Mesendoderm (in vitro differentiated cells): Measurements from ENCODE around the gene TCFL5.

Source experiments
- DNase-seq: peaks from one replicate; pipeline ENCODE4 v3.0.0; 2013
- H2AK5ac ChIP-seq: 2 replicates; pipeline ENCODE4 v1.6.1; 2013; ENCODE audit warnings: low read length, inconsistent platforms
- H2BK120ac ChIP-seq: 2 replicates; pipeline ENCODE4 v1.6.1; 2013; ENCODE audit warnings: low read depth, mild to moderate bottlenecking, low read length, moderate library complexity, mixed read lengths
- H2BK15ac ChIP-seq: replicated peaks from 2 replicates; pipeline ENCODE4 v1.6.1; 2013; ENCODE audit warnings: low read depth, mild to moderate bottlenecking, moderate library complexity
- H2BK5ac ChIP-seq: 2 replicates; pipeline ENCODE4 v1.6.1; 2013; ENCODE audit warnings: low read length, inconsistent platforms
- H3K18ac ChIP-seq: 2 replicates; pipeline ENCODE4 v1.6.1; 2013; ENCODE audit warnings: mild to moderate bottlenecking, low read length, mixed read lengths
- H3K23ac ChIP-seq: one replicate; pipeline ENCODE4 v1.6.1; 2013; ENCODE audit warnings: low read length
- H3K27ac ChIP-seq: 2 replicates; pipeline ENCODE4 v1.5.1; 2013; ENCODE audit warnings: low read depth, mild to moderate bottlenecking, inconsistent platforms, low read length, moderate library complexity
- H3K27me3 ChIP-seq: 2 replicates; pipeline ENCODE4 v1.6.1; 2013; ENCODE audit warnings: low read length, control low read depth, mild to moderate bottlenecking, inconsistent platforms; ENCODE audit not compliant: insufficient read depth, poor library complexity
- H3K36me3 ChIP-seq: 2 replicates; pipeline ENCODE4 v1.6.1; 2013; ENCODE audit warnings: low read length, inconsistent platforms; ENCODE audit not compliant: control insufficient read depth, insufficient read depth
- H3K4ac ChIP-seq: one replicate; pipeline ENCODE4 v1.6.1; 2013; ENCODE audit warnings: low read depth, mild to moderate bottlenecking, low read length, moderate library complexity
- H3K4me1 ChIP-seq: 2 replicates; pipeline ENCODE4 v1.6.1; 2013; ENCODE audit warnings: low read depth, low read length, inconsistent platforms; ENCODE audit not compliant: control insufficient read depth
- H3K4me2 ChIP-seq: 2 replicates; pipeline ENCODE4 v1.6.1; 2013; ENCODE audit warnings: low read length
- H3K4me3 ChIP-seq: 2 replicates; pipeline ENCODE4 v1.5.1; 2013; ENCODE audit warnings: mild to moderate bottlenecking, low read length
- H3K56ac ChIP-seq: one replicate; pipeline ENCODE4 v1.6.1; 2013; ENCODE audit warnings: low read length
- H3K79me1 ChIP-seq: 2 replicates; pipeline ENCODE4 v1.6.1; 2013; ENCODE audit warnings: low read length, inconsistent platforms
- H3K79me2 ChIP-seq: 2 replicates; pipeline ENCODE4 v1.6.1; 2013; ENCODE audit warnings: mild to moderate bottlenecking, low read length; ENCODE audit not compliant: control insufficient read depth, insufficient read depth
- H3K9ac ChIP-seq: 2 replicates; pipeline ENCODE4 v1.6.1; 2013; ENCODE audit warnings: low read length, inconsistent platforms
- H4K5ac ChIP-seq: one replicate; pipeline ENCODE4 v1.6.1; 2013; ENCODE audit warnings: low read length
- H4K8ac ChIP-seq: one replicate; pipeline ENCODE4 v1.6.1; 2013; ENCODE audit warnings: low read depth, mild to moderate bottlenecking, control low read depth, low read length, moderate library complexity
- WGBS: extraction: QIAGEN DNeasy Blood & Tissue Kit; methylation state at CpG from one replicate; pipeline ENCODE4 v1.1.7; 2013; ENCODE audit warnings: low lambda C conversion rate, missing lambda C conversion rate; ENCODE audit not compliant: insufficient coverage; ENCODE audit errors: extremely low coverage; 5-methylcytosine and 5-hydroxymethylcytosine counted together

Gene TCFL5

GRCh38 chr20:62815066-62815991 is 46.3 kb downstream of the TCFL5 start:
- Histone ChIP-seq H3K4ac (peak overlapping the region; percentile 41), H3K36me3 (no peaks in the 10 kb centered on the region), H4K5ac (no peak overlapping the region), H3K4me1 (peaks cover 2% of the 10 kb centered on the region), H3K4me2 (peak overlapping the region; percentile 30), H2AK5ac (peak overlapping the region; percentile 55), H2BK120ac (no peak overlapping the region), H3K79me2 (no peaks in the 10 kb centered on the region), H3K27me3 (no peaks in the 10 kb centered on the region), H3K56ac (peak overlapping the region; percentile 83), H3K27ac (peak overlapping the region; percentile 80), H2BK5ac (no peak overlapping the region), H4K8ac (no peak overlapping the region), H3K4me3 (no peak overlapping the region), H2BK15ac (no peak overlapping the region), H3K9ac (peak overlapping the region; percentile 64), H3K79me1 (no peaks in the 10 kb centered on the region), H3K18ac (peak overlapping the region; percentile 12), H3K23ac (no peak overlapping the region)
- WGBS, result no CpG with 5 or more reads among the region's 24 CpGs
- DNase-seq, result peak; percentile 91

DNA sequence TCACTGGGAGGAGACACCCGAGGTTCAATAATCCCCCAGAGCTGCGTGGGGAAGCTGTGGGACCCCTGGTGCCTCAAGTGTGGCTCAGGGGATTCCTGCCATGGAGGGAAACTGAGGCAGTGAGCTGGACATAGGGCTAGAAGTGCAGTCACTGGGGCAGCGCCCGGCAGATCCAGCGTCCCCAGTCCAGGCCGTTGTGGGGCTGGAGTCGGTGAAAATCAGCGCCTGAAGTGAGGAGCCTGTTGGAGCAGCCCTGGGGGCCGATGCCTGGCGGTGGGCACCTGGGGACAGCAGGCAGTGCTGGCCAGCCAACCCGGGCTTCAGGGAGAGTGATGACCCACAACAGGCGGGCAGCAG is 46.9 kb downstream of the TCFL5 start:
- no peak overlapping the region for H3K9ac ChIP-seq
- H3K36me3 ChIP-seq, result peaks cover 2% of the 10 kb centered on the region
- H2AK5ac ChIP-seq, result no peak overlapping the region
- peak overlapping the region; percentile 12 for H3K18ac ChIP-seq
- DNase-seq, result no peak
- no peak overlapping the region for H3K23ac ChIP-seq
- no peak overlapping the region for H4K5ac ChIP-seq
- peaks cover 2% of the 10 kb centered on the region for H3K4me1 ChIP-seq
- no peak overlapping the region for H3K27ac ChIP-seq
- H3K79me1 ChIP-seq, result no peaks in the 10 kb centered on the region
- H3K4me3 ChIP-seq, result no peak overlapping the region
- no peak overlapping the region for H3K4ac ChIP-seq
- peak overlapping the region; percentile 49 for H3K56ac ChIP-seq
- no peak overlapping the region for H4K8ac ChIP-seq
- no peak overlapping the region for H3K4me2 ChIP-seq
- no CpG with 5 or more reads among the region's 12 CpGs for WGBS
- H3K27me3 ChIP-seq, result no peaks in the 10 kb centered on the region
- H2BK5ac ChIP-seq, result no peak overlapping the region
- no peaks in the 10 kb centered on the region for H3K79me2 ChIP-seq
- H2BK120ac ChIP-seq, result no peak overlapping the region
- H2BK15ac ChIP-seq, result no peak overlapping the region

GRCh38 chr20:62814060-62814708 is 47.4 kb downstream of the TCFL5 start:
- no peak for DNase-seq
- Histone ChIP-seq H3K4me2 (no peak overlapping the region), H3K36me3 (peaks cover 3% of the 10 kb centered on the region), H3K4me3 (no peak overlapping the region), H2BK15ac (no peak overlapping the region), H4K5ac (no peak overlapping the region), H3K4me1 (peaks cover 2% of the 10 kb centered on the region), H4K8ac (no peak overlapping the region), H2BK120ac (no peak overlapping the region), H2AK5ac (no peak overlapping the region), H3K79me1 (no peaks in the 10 kb centered on the region), H3K4ac (no peak overlapping the region), H3K56ac (no peak overlapping the region), H3K27me3 (no peaks in the 10 kb centered on the region), H2BK5ac (no peak overlapping the region), H3K23ac (no peak overlapping the region), H3K9ac (no peak overlapping the region), H3K27ac (no peak overlapping the region), H3K18ac (no peak overlapping the region), H3K79me2 (no peaks in the 10 kb centered on the region)
- WGBS, result no CpG with 5 or more reads among the region's 13 CpGs

GRCh38 chr20:62813588-62813987 is 48.0 kb downstream of the TCFL5 start:
- H4K8ac ChIP-seq, result no peak overlapping the region

GRCh38 chr20:62812907-62813200 is 48.8 kb downstream of the TCFL5 start:
- H3K4me3 ChIP-seq, result no peak overlapping the region
- H3K4ac ChIP-seq, result no peak overlapping the region
- no peak overlapping the region for H2AK5ac ChIP-seq
- peaks cover 2% of the 10 kb centered on the region for H3K4me1 ChIP-seq
- no peak overlapping the region for H3K9ac ChIP-seq
- H4K5ac ChIP-seq, result no peak overlapping the region
- H3K4me2 ChIP-seq, result no peak overlapping the region
- no peak overlapping the region for H3K27ac ChIP-seq
- no peaks in the 10 kb centered on the region for H3K27me3 ChIP-seq
- no CpG with 5 or more reads among the region's 11 CpGs for WGBS
- H2BK120ac ChIP-seq, result no peak overlapping the region
- peaks cover 3% of the 10 kb centered on the region for H3K36me3 ChIP-seq
- no peak overlapping the region for H4K8ac ChIP-seq
- no peaks in the 10 kb centered on the region for H3K79me1 ChIP-seq
- DNase-seq, result no peak
- no peak overlapping the region for H3K18ac ChIP-seq
- H3K79me2 ChIP-seq, result no peaks in the 10 kb centered on the region
- H3K56ac ChIP-seq, result no peak overlapping the region
- no peak overlapping the region for H2BK15ac ChIP-seq
- H2BK5ac ChIP-seq, result no peak overlapping the region
- no peak overlapping the region for H3K23ac ChIP-seq

More at GRCh38 chr20:62813588-62813987, 48.0 kb downstream of the TCFL5 start:
- Histone ChIP-seq H3K4me2 (no peak overlapping the region), H2BK120ac (no peak overlapping the region), H3K79me1 (no peaks in the 10 kb centered on the region), H3K23ac (no peak overlapping the region), H3K4ac (no peak overlapping the region), H3K18ac (no peak overlapping the region), H3K79me2 (no peaks in the 10 kb centered on the region), H2AK5ac (no peak overlapping the region), H2BK15ac (no peak overlapping the region), H3K4me1 (peaks cover 2% of the 10 kb centered on the region), H3K4me3 (no peak overlapping the region), H3K56ac (no peak overlapping the region), H3K27ac (no peak overlapping the region), H3K36me3 (peaks cover 3% of the 10 kb centered on the region), H3K27me3 (no peaks in the 10 kb centered on the region), H3K9ac (no peak overlapping the region), H2BK5ac (no peak overlapping the region), H4K5ac (no peak overlapping the region)
- WGBS, result no CpG with 5 or more reads among the region's 13 CpGs
- no peak for DNase-seq
